PFSK-1 (cell line): ENCODE results near the gene ARG2.

Source experiments
- POLR2AphosphoS5 ChIP-seq: IDR thresholded peaks from 2 replicates; pipeline ENCODE4 v1.6.1; 2012; ENCODE audit warnings: low read depth, mild to moderate bottlenecking, control low read depth, low read length, moderate library complexity
- TAF1 ChIP-seq: IDR thresholded peaks from 2 replicates; pipeline ENCODE4 v1.6.1; 2012; ENCODE audit warnings: low read length, control low read depth, borderline replicate concordance; ENCODE audit not compliant: insufficient read depth
- TF ChIP-seq, protein P1 (sequence below), 2 experiments: IDR thresholded peaks; 2 replicates each; pipeline versions ENCODE4 v1.6.1 to v1.8.0; 2011 to 2012; ENCODE audit warnings: low read depth in 2 of 2, low read length in 2 of 2, control low read depth in 1 of 2, inconsistent platforms in 1 of 2, mild to moderate bottlenecking in 1 of 2, moderate library complexity in 1 of 2; ENCODE audit not compliant: insufficient read depth in 1 of 2

DNA sequence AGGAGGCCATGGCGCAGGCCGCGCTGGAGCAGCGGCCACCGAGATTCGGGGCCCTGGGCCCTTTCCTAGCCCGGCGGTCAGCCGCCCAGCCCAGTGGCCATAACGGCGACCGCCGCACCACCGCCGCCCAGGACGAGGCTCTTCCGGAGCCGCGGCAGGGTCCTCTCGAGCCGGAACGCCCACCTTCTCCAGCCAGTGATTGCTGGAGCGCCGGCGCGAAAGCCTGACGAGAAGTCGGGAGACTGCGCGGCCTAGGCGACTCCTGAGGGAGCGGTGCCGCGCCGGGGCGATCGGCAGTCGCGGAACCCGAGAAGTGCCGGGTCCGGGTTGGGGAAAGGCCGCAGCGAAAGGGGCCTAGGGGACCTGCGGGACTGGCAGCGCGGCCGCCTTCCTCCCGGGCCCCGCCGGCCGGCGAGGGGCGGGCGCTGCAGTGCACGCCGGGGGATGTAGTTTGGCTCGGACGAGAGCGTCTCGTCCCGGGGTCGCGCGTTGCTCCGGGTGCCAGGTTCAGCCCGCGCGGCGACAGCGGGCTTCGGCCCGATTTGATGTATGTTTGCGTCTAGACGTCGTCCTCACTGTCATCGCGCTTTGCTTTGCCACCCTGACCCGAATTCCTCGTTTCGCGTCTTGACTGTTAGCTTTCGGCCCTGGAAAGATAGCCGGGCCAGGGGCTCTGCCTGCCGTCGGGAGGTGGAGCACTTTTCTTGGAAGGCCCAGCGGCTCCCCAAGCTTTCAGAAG, 54.9 kb downstream of the ARG2 start, which contains the start of gene VTI1B:
- TF ChIP-seq, protein P1, sequence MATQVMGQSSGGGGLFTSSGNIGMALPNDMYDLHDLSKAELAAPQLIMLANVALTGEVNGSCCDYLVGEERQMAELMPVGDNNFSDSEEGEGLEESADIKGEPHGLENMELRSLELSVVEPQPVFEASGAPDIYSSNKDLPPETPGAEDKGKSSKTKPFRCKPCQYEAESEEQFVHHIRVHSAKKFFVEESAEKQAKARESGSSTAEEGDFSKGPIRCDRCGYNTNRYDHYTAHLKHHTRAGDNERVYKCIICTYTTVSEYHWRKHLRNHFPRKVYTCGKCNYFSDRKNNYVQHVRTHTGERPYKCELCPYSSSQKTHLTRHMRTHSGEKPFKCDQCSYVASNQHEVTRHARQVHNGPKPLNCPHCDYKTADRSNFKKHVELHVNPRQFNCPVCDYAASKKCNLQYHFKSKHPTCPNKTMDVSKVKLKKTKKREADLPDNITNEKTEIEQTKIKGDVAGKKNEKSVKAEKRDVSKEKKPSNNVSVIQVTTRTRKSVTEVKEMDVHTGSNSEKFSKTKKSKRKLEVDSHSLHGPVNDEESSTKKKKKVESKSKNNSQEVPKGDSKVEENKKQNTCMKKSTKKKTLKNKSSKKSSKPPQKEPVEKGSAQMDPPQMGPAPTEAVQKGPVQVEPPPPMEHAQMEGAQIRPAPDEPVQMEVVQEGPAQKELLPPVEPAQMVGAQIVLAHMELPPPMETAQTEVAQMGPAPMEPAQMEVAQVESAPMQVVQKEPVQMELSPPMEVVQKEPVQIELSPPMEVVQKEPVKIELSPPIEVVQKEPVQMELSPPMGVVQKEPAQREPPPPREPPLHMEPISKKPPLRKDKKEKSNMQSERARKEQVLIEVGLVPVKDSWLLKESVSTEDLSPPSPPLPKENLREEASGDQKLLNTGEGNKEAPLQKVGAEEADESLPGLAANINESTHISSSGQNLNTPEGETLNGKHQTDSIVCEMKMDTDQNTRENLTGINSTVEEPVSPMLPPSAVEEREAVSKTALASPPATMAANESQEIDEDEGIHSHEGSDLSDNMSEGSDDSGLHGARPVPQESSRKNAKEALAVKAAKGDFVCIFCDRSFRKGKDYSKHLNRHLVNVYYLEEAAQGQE (IDR thresholded peaks at IDR 0.05; ENCODE audit: insufficient read depth in 1 of 2, low read depth in 2 of 2, low read length in 2 of 2) = no peak
- TF ChIP-seq POLR2AphosphoS5 (peak; percentile 59; the same call in 1 of the 2 replicates), TAF1 (no peak)
